Activated CD8-positive, alpha-beta T cell treated with anti-CD3 and anti-CD28 coated beads for 36 hours (primary cell): ENCODE data around the gene RXFP4. TPM values are rescaled to one million over a fixed set of nuclear protein-coding genes. Genes with fewer than 3 reads are reported as not detected.
A peak's percentile ranks its signal among the peaks of the same experiment; 100 is the strongest.

Source experiments
- ATAC-seq: fragments of 200-7000 bp; cut with Tn5 transposase; one replicate; pipeline ENCODE4 v1.10.0; 2021; ENCODE audit warnings: mild to moderate bottlenecking, moderate library complexity
- CTCF ChIA-PET: fragments of 350-600 bp; sonication (Branson Sonifier 250); formaldehyde crosslinking; loops from one replicate; lab custom pipeline; 2021; ENCODE audit warnings: antibody characterized with exemption; lab: Charles Lee
- POLR2A ChIA-PET: fragments of 350-600 bp; sonication (Branson Sonifier 250); formaldehyde crosslinking; loops from one replicate; lab custom pipeline; 2021; ENCODE audit warnings: antibody characterized with exemption; lab: Charles Lee
- DNase-seq: peaks from one replicate; pipeline ENCODE4 v3.0.0-alpha.2; 2020
- H3K27ac Mint-ChIP-seq: one replicate; pipeline ENCODE4 v1.8.0; 2021; ENCODE audit warnings: mild to moderate bottlenecking, mixed read lengths
- H3K27me3 Mint-ChIP-seq: one replicate; pipeline ENCODE4 v1.8.0; 2021; ENCODE audit warnings: mixed read lengths
- H3K36me3 Mint-ChIP-seq: one replicate; pipeline ENCODE4 v1.8.0; 2021; ENCODE audit warnings: low read depth, mixed read lengths
- H3K4me1 Mint-ChIP-seq: one replicate; pipeline ENCODE4 v1.8.0; 2021; ENCODE audit warnings: low read depth, mixed read lengths
- H3K4me3 Mint-ChIP-seq: one replicate; pipeline ENCODE4 v1.8.0; 2021; ENCODE audit warnings: mild to moderate bottlenecking, moderate library complexity, mixed read lengths
- H3K9me3 Mint-ChIP-seq: one replicate; pipeline ENCODE4 v1.8.0; 2021; ENCODE audit warnings: mixed read lengths
- intact Hi-C: fragments of 100-400 bp; cut with micrococcal nuclease; formaldehyde crosslinking; loops from one replicate; pipeline ENCODE4 v1.10.0; 2022
- total RNA-seq, 2 experiments: library from RNA; stranded (reverse); gene quantifications; one replicate each; pipeline ENCODE4 v1.2.3, GENCODE V29; 2021
- TF ChIP-seq, protein P1 (sequence below): fragments of 200-600 bp; IDR thresholded peaks from one replicate; pipeline ENCODE4 v1.8.0; 2022; ENCODE audit warnings: antibody characterized with exemption, mild to moderate bottlenecking

Gene RXFP4
- total RNA-seq, 2 experiments from 2014 or later = not detected

DNA sequence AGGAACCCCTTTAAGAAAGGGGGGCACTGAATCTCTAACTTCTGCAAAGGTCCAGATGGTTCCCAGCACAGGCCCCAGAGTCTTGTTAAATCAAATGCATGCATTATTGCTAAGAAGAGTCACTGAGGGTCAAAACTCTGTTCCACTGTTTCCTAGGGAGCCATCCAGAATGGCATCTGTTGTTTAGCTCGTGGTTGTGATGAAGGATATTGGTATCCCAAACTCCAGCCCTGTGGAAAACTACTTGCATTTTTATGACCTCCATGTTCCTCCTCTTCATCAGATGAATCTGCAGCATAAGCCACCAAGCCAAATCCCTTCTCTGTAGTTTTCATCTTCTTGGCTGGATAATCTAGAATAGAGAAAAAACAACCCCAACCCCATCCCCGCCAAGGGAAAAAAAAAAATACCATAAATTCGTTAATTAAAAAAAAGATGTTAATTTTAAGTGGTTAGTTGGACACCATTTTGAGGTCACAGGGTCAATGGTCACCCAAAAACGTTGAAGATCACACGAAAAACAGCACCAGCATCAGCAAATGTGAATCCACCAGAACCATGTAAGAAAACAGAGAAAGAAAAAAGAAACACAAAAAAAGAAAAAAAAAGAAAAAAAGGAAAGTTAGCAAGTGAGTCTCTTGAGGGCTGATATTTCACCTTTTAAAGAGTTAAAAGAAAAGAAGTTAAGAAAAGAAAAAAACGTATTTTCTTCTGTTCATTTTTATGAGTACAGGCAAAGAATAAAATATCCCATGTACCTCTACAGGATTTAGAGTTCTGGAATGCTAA, 27.3 kb upstream of the RXFP4 start:
- H3K9me3 Mint-ChIP-seq = no peaks in the 10 kb centered on the region
- ChIA-PET POLR2A (interaction anchor here (0.8 to 1.5 kb wide), 3 partner anchors 10 to 18 kb away, joined by 3 to 5 read pairs (median 4); no protein-coding TSS in a partner anchor), CTCF (interaction anchor here (0.8 to 1.2 kb wide), 2 partner anchors 65 to 76 kb away, joined by 3 read pairs; partner anchors contain the start of gene ARHGEF2)

DNA sequence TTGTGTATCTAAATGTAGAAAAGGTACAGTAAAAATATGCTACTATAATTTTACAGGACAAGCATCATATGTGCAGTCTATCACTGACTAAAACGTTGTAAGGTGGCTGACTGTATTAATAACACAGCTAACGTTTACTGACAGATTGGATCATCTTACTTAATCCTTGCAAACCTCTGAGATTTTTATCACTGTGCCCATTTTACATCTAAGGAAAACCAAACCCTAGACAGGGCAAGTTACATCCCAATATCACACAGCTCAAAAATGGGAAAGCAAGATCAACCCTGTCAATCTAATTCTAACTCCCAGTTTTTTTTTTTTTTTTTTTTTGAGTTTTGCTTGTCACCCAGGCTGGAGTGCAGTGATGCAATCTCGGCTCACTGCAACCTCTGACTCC, 22.8 kb upstream of the RXFP4 start:
- TF ChIP-seq, protein P1, sequence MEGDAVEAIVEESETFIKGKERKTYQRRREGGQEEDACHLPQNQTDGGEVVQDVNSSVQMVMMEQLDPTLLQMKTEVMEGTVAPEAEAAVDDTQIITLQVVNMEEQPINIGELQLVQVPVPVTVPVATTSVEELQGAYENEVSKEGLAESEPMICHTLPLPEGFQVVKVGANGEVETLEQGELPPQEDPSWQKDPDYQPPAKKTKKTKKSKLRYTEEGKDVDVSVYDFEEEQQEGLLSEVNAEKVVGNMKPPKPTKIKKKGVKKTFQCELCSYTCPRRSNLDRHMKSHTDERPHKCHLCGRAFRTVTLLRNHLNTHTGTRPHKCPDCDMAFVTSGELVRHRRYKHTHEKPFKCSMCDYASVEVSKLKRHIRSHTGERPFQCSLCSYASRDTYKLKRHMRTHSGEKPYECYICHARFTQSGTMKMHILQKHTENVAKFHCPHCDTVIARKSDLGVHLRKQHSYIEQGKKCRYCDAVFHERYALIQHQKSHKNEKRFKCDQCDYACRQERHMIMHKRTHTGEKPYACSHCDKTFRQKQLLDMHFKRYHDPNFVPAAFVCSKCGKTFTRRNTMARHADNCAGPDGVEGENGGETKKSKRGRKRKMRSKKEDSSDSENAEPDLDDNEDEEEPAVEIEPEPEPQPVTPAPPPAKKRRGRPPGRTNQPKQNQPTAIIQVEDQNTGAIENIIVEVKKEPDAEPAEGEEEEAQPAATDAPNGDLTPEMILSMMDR = no peak
- peaks cover 60% of the 10 kb centered on the region for H3K36me3 Mint-ChIP-seq
- H3K4me1 Mint-ChIP-seq = no peaks in the 10 kb centered on the region
- no peaks in the 10 kb centered on the region for H3K27me3 Mint-ChIP-seq
- no peaks in the 10 kb centered on the region for H3K9me3 Mint-ChIP-seq
- intact Hi-C loops = no loop called here
- POLR2A ChIA-PET = interaction anchor here (0.6 to 3.9 kb wide), 3 partner anchors 12 to 400 kb away, joined by 3 to 14 read pairs (median 3); partner anchors contain the start of gene KHDC4
- H3K4me3 Mint-ChIP-seq = no peak overlapping the region
- no peak overlapping the region for H3K27ac Mint-ChIP-seq
- ATAC-seq (no peak), DNase-seq (no peak)
- CTCF ChIA-PET = interaction anchor here (0.8 kb wide), 1 partner anchor 14 kb away, joined by 3 read pairs; no protein-coding TSS in a partner anchor

More for the DNA sequence above, 27.3 kb upstream of the RXFP4 start:
- Mint-ChIP-seq H3K27ac (peak overlapping the region; percentile 28), H3K4me3 (no peak overlapping the region), H3K36me3 (peaks cover 56% of the 10 kb centered on the region), H3K27me3 (no peaks in the 10 kb centered on the region), H3K4me1 (peaks cover 21% of the 10 kb centered on the region)
- TF ChIP-seq, protein P1 = no peak
- no peak for DNase-seq
- intact Hi-C loops = no loop called here
- no peak for ATAC-seq

DNA sequence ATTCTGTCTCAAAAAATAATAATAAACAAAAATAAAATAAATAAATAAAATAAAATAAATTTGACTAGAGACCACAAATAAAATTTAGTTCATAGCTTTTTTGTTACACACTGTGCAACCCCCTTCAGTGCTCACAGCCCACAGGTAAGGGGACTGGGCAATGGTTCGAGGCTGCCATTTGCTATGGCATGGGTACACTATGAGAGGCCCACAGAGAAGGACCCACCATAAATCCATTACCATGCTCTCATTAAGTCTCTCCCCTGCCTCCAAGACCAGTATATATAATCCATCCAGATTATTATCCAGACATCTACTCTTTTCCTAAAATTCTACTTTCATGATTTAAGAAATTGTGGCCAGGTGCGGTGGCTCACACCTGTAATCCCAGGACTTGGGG, 21.6 kb upstream of the RXFP4 start:
- CTCF ChIA-PET = no interaction called here
- H3K36me3 Mint-ChIP-seq = peaks cover 56% of the 10 kb centered on the region
- POLR2A ChIA-PET = interaction anchor here (5.1 kb wide), 1 partner anchor 12 kb away, joined by 35 read pairs; the partner anchor contains the start of gene KHDC4
- intact Hi-C loops = no loop called here
- no peaks in the 10 kb centered on the region for H3K9me3 Mint-ChIP-seq
- TF ChIP-seq, protein P1 = no peak
- no peak overlapping the region for H3K27ac Mint-ChIP-seq
- no peak overlapping the region for H3K4me3 Mint-ChIP-seq
- ATAC-seq (no peak), DNase-seq (no peak)
- no peaks in the 10 kb centered on the region for H3K27me3 Mint-ChIP-seq
- H3K4me1 Mint-ChIP-seq = no peaks in the 10 kb centered on the region

DNA sequence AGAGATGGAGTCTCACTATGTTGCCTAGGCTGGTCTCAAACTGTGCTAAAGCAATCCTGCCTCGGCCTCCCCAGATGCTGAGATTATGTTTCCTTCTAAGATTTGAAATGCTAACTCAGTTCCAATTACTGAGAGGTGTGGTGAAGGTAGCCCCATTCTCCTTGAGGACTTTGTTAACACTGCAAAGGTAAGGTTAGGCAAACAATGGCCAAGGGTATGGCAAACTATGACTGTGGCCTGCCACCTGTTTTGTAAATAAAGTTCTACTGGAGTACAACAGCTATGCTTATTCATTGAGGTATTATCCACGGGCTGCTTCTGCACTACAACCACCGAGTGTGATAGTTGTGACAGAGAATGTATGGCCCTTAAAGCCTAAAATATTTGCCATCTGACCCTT, 20.7 kb upstream of the RXFP4 start:
- H3K9me3 Mint-ChIP-seq = no peaks in the 10 kb centered on the region
- no peak for ATAC-seq
- ChIA-PET POLR2A (interaction anchor here (0.7 to 5.1 kb wide), 3 partner anchors 11 to 56 kb away, joined by 3 to 35 read pairs (median 4); partner anchors contain the start of gene KHDC4), CTCF (interaction anchor here (2.9 kb wide), 1 partner anchor 17 kb away, joined by 9 read pairs; no protein-coding TSS in a partner anchor)
- no peaks in the 10 kb centered on the region for H3K27me3 Mint-ChIP-seq
- H3K4me3 Mint-ChIP-seq = no peak overlapping the region
- TF ChIP-seq, protein P1 = no peak
- intact Hi-C loops = no loop called here
- DNase-seq = no peak
- H3K27ac Mint-ChIP-seq = no peak overlapping the region
- no peaks in the 10 kb centered on the region for H3K4me1 Mint-ChIP-seq
- peaks cover 58% of the 10 kb centered on the region for H3K36me3 Mint-ChIP-seq

DNA sequence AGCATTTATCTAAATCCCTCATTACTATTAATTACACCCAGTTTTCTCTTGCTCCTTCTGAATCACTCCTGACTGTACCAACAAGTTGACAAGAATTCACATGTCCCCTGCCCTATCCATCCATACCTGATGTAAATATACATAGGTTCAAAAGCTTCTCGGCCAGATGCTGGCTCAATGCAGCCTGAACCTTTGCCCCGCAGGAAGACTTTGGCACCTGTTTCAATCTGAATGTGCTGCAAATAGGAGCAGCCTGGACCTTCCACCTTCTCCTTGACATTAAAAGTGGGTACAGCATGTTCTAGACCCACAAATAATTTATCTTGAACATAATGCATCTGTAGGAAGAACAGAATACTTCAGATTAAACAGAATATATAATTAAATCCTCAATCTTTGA, 15.9 kb upstream of the RXFP4 start:
- CTCF ChIA-PET = no interaction called here
- TF ChIP-seq, protein P1 = no peak
- POLR2A ChIA-PET = no interaction called here
- Mint-ChIP-seq H3K27me3 (no peaks in the 10 kb centered on the region), H3K9me3 (no peaks in the 10 kb centered on the region), H3K27ac (no peak overlapping the region), H3K36me3 (peaks cover 57% of the 10 kb centered on the region), H3K4me3 (no peak overlapping the region), H3K4me1 (peaks cover 15% of the 10 kb centered on the region)
- ATAC-seq (no peak), DNase-seq (no peak)
- intact Hi-C loops = no loop called here
